ENCODE measurements around the gene EPB41L4A. TPM values are rescaled to one million over a fixed set of nuclear protein-coding genes. Genes with fewer than 3 reads are reported as not detected.

Gene EPB41L4A
- polyA plus RNA-seq, 1 donor from 2014 or later = 7.4 TPM

DNA sequence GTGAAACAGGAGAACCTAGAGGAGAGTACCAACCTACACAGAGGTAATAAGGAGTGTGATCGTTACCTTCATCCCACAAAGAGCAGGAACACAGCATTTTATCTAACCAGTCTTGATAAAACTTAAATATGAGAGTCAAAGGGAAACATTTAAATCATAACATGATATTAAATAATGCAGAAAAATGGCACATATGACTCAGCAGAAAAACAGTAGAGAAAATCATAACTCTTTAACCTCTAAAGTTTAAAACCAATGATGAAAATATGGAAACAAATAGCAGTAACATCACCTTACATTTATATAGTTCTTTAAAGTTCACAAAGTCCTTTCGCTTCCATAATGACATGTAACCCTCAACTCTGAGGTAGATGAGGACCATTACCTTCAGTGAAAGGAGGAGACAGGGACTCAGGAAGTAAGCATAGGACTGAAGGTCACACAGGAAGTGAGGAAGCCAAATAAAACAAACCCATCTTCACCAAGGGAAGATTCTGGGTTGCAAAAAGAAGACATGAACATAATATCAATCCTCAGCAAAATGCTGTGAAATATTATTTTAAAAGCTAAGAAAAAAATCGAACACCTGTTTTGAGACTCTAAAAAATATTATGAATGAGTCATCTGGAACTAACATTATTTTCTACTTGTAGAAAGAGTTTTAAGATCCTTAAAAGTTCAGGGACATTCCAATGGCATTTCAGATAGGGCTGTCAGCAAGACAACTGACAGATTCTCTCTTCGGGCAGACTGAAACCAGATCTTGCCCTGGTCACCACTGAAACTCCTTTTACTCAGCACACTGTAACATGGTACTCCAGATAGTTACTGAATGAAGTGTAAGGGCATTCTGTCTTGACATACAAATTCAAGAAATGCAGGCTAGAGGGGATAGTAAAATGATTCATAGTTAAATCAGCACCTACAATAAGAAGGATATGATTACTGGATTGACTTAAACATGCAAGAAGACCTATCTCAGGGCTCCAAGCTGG lies 148.5 kb downstream of the EPB41L4A start:
- no peak overlapping the region for H3K4me2 ChIP-seq (ENCODE audit: low read length)
- H4K20me1 ChIP-seq (ENCODE audit: insufficient read depth) = no peaks in the 10 kb centered on the region
- H3K27ac ChIP-seq (ENCODE audit: low read length) = no peak overlapping the region
- H3F3A ChIP-seq (ENCODE audit: insufficient read depth, low read length, poor library complexity, severe bottlenecking) = no peaks in the 10 kb centered on the region
- no peaks in the 10 kb centered on the region for H3K27me3 ChIP-seq (ENCODE audit: insufficient read depth, low read depth, low read length)
- no peak overlapping the region for H2AFZ ChIP-seq (ENCODE audit: low read depth, low read length)
- H3K9ac ChIP-seq (ENCODE audit: low read length) = no peak overlapping the region
- H3K9me3 ChIP-seq (ENCODE audit: low read length) = no peaks in the 10 kb centered on the region
- no peaks in the 10 kb centered on the region for H3K9me2 ChIP-seq (ENCODE audit: insufficient read depth, low read length)
- TF ChIP-seq EZH2 (IDR thresholded peaks at IDR 0.05; ENCODE audit: borderline replicate concordance, insufficient read depth, low read length, poor library complexity, severe bottlenecking) = no peak
- no peak for TF ChIP-seq RAD21 (conservative IDR thresholded peaks at IDR 0.05)
- no peak for TF ChIP-seq SMC3 (conservative IDR thresholded peaks at IDR 0.05; ENCODE audit: poor library complexity)
- no peak for TF ChIP-seq POLR2AphosphoS5 (IDR thresholded peaks at IDR 0.05)
- TF ChIP-seq, protein P1, sequence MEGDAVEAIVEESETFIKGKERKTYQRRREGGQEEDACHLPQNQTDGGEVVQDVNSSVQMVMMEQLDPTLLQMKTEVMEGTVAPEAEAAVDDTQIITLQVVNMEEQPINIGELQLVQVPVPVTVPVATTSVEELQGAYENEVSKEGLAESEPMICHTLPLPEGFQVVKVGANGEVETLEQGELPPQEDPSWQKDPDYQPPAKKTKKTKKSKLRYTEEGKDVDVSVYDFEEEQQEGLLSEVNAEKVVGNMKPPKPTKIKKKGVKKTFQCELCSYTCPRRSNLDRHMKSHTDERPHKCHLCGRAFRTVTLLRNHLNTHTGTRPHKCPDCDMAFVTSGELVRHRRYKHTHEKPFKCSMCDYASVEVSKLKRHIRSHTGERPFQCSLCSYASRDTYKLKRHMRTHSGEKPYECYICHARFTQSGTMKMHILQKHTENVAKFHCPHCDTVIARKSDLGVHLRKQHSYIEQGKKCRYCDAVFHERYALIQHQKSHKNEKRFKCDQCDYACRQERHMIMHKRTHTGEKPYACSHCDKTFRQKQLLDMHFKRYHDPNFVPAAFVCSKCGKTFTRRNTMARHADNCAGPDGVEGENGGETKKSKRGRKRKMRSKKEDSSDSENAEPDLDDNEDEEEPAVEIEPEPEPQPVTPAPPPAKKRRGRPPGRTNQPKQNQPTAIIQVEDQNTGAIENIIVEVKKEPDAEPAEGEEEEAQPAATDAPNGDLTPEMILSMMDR (IDR thresholded peaks at IDR 0.05; ENCODE audit: poor library complexity, severe bottlenecking) = no peak
- TF ChIP-seq EP300 (conservative IDR thresholded peaks at IDR 0.05; ENCODE audit: poor library complexity, severe bottlenecking) = no peak
- TF ChIP-seq MXI1 (conservative IDR thresholded peaks at IDR 0.05; ENCODE audit: poor library complexity, severe bottlenecking) = no peak
- no peaks in the 10 kb centered on the region for H3K36me3 ChIP-seq (ENCODE audit: insufficient read depth, low read length)
- no peak overlapping the region for H3K4me3 ChIP-seq (ENCODE audit: low read length)
- peaks cover 2% of the 10 kb centered on the region for H3K79me2 ChIP-seq (replicated peaks; ENCODE audit: insufficient read depth, low read length)

DNA sequence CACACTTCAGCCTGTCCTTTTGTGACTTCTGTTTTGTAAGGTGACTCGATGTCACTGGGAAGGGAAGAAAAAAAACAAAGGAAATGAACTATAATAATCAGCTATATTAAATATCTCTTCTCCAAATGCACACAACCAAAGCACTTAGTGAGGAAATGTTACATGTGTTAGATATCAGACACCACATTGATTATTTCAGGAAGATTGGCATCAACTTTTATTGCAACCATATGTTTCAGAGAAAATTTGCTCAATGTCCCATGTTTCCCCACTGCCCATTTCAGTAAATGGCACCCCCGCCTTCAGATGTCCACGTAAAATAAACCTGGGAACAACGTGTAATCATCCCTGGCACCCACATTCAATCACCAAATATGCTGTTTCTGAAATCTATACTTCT lies 151.8 kb downstream of the EPB41L4A start:
- Histone ChIP-seq H3K9ac (ENCODE audit: low read length) (no peak overlapping the region), H3K9me2 (ENCODE audit: insufficient read depth, low read length) (no peaks in the 10 kb centered on the region)

More for the DNA sequence above, 151.8 kb downstream of the EPB41L4A start:
- TF ChIP-seq RAD21 (conservative IDR thresholded peaks at IDR 0.05) (no peak), EP300 (conservative IDR thresholded peaks at IDR 0.05; ENCODE audit: poor library complexity, severe bottlenecking) (no peak), SMC3 (conservative IDR thresholded peaks at IDR 0.05; ENCODE audit: poor library complexity) (no peak), EZH2 (IDR thresholded peaks at IDR 0.05; ENCODE audit: borderline replicate concordance, insufficient read depth, low read length, poor library complexity, severe bottlenecking) (no peak), POLR2AphosphoS5 (IDR thresholded peaks at IDR 0.05) (no peak), MXI1 (conservative IDR thresholded peaks at IDR 0.05; ENCODE audit: poor library complexity, severe bottlenecking) (no peak), TAF1 (IDR thresholded peaks at IDR 0.05; ENCODE audit: low read depth) (no peak)
- TF ChIP-seq, protein P2, sequence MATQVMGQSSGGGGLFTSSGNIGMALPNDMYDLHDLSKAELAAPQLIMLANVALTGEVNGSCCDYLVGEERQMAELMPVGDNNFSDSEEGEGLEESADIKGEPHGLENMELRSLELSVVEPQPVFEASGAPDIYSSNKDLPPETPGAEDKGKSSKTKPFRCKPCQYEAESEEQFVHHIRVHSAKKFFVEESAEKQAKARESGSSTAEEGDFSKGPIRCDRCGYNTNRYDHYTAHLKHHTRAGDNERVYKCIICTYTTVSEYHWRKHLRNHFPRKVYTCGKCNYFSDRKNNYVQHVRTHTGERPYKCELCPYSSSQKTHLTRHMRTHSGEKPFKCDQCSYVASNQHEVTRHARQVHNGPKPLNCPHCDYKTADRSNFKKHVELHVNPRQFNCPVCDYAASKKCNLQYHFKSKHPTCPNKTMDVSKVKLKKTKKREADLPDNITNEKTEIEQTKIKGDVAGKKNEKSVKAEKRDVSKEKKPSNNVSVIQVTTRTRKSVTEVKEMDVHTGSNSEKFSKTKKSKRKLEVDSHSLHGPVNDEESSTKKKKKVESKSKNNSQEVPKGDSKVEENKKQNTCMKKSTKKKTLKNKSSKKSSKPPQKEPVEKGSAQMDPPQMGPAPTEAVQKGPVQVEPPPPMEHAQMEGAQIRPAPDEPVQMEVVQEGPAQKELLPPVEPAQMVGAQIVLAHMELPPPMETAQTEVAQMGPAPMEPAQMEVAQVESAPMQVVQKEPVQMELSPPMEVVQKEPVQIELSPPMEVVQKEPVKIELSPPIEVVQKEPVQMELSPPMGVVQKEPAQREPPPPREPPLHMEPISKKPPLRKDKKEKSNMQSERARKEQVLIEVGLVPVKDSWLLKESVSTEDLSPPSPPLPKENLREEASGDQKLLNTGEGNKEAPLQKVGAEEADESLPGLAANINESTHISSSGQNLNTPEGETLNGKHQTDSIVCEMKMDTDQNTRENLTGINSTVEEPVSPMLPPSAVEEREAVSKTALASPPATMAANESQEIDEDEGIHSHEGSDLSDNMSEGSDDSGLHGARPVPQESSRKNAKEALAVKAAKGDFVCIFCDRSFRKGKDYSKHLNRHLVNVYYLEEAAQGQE (IDR thresholded peaks at IDR 0.05; ENCODE audit: borderline replicate concordance) = no peak
- TF ChIP-seq, protein P1 (IDR thresholded peaks at IDR 0.05; ENCODE audit: poor library complexity, severe bottlenecking) = no peak
- H2AFZ ChIP-seq (ENCODE audit: low read depth, low read length) = no peak overlapping the region
- H3K36me3 ChIP-seq (ENCODE audit: insufficient read depth, low read length) = no peaks in the 10 kb centered on the region
- no peaks in the 10 kb centered on the region for H3K9me3 ChIP-seq (ENCODE audit: low read length)
- H3K27me3 ChIP-seq (ENCODE audit: insufficient read depth, low read depth, low read length) = no peaks in the 10 kb centered on the region
- no peak overlapping the region for H3K27ac ChIP-seq (ENCODE audit: low read length)
- H3K4me2 ChIP-seq (ENCODE audit: low read length) = no peak overlapping the region
- no peak overlapping the region for H3K4me3 ChIP-seq (ENCODE audit: low read length)
- H4K20me1 ChIP-seq (ENCODE audit: insufficient read depth) = no peaks in the 10 kb centered on the region
- no peaks in the 10 kb centered on the region for H3F3A ChIP-seq (ENCODE audit: insufficient read depth, low read length, poor library complexity, severe bottlenecking)
- H3K79me2 ChIP-seq (replicated peaks; ENCODE audit: insufficient read depth, low read length) = no peaks in the 10 kb centered on the region

All from neural cell (in vitro differentiated cells).